CD4-positive, alpha-beta T cell treated with Interleukin-15 for 1 hour (primary cell): ENCODE data around the gene ARL16.
A peak's percentile ranks its signal among the peaks of the same experiment; 100 is the strongest.

Experiments used
- DNase-seq: peaks from one replicate; pipeline ENCODE4 v3.0.0-alpha.2; 2020

ARL16 gene

DNA sequence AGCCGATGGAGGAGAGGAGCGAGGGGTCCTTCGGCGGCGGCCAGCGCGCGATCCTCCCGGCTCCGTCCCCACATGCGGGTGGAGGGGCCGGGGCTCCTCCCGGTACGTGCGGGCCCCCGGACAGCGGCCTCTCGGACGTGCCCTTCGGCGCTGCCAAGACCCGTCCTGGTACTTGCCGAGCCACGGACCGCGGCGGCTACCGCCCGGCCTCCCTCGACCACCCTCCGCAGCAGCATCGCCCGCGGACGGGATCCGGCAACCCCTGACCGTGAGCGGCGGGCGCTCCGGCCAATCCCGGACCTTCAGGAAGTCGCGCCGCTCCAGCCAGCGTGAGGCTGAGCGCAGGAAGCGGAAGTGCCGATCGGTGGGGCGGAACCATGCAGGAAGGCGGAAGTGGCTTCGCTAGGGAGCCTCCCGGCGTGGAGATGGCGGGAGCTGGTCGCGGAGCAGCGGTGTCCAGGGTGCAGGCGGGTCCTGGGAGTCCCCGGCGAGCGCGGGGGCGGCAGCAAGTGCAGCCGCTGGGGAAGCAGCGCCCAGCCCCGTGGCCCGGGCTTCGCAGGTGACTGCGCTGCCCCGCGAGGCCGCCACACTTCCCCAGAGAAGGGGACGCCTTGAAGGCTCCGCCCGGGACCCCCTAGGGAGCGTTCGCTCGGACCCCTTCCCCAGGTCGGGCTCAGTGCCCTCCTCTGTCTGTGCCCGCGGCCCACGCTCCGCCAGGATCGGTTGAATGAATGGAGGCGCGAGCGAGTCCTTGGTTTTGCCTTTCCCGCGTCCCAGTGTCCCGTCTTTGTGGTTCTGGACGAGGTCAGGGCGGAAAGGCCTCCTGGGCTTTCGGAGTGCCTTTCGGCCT lies 17.0 kb downstream of the ARL16 start, which contains the start of the genes CCDC137 and OXLD1:
CCDC137 (plus strand) TSS at position 396 of the 850 bp plus-strand sequence; CDS start at position 426, 30 bp downstream.
OXLD1 (minus strand) TSS at position 264 of the 850 bp plus-strand sequence; CDS start at position 236, 28 bp downstream.
- DNase-seq, result peak; percentile 91

GRCh38 chr17:81666092-81666341 lies 17.6 kb downstream of the ARL16 start:
- no peak for DNase-seq

DNA sequence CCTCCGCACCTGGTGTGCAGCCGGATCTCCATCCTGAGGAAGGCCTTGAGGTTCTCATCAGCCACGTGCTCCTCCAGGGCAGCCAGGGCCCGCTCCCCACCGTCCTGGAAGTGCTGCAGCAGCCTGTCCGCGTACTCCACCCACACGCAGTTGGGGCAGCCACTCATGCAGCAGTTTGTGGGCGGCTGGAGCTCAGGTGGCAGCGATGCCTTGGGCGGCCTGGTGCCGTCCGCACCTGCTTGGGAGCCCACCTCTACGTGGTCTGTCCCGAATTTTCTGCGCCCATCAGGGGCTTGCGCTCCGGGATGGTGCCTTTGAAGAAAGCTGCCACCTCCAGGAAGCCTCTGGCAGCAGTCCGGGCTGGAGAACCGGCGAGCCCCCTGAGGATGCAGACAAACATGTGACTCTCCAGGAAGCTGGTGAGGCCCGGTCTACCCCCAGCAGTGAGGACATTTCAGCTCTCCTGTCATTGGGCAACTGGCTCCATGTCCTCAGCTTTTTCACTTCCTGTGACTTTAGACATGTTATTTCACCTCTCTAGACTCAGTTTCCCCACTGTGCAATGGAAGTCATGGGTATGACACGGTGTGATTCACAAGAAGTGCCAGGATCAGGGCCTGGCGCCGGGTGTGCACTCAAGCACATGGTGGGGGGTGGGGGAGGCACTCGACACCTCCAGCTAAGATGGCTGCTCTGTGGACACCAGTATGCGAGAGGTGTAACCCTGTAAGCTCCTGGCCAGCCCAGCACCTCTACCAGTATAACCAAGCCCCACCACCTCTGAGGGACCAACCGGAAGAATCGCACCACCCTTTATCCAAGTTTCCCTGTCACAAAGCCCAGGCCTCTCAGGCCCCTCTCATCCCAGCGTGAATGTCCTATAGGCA lies 18.1 kb downstream of the ARL16 start:
- no peak for DNase-seq

DNA sequence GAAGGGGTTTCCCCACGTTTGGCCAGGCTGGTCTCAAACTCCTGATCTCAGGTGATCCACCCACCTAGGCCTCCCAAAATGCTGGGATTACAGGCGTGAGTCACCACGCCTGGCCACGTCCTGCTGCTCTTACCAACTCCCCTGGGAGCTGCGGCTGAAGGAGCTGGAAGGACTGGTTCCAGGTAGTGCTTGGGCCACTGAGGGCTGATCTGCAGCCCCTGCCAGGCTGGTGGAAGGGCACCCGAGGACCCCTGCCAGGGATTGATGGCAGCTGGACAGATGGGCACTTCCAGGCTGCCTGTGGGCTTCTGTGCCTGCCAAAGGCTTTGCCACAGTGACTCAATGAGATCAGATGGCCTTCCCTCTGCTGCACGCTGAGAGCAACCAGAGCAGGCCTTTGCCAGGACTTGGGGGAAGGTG lies 19.5 kb downstream of the ARL16 start:
- no peak for DNase-seq

DNA sequence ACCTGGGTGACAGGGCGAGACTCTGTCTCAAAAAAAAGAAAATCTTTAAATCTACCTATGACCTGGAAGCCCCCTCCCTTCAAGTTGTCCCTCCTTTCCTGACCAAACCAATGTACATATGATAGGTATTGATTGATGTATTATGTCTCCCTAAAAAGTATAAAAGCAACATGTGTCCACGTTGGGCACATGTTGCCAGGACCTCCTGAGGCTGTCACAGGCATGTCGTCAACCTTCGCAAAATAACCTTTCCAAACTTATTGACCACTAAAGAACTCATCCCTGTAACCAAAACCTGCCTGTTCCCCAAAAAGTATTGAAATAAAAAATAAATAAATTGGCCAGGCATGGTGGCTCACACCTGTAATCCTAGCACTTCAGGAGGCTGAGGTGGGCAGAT lies 21.6 kb downstream of the ARL16 start:
- no peak for DNase-seq

DNA sequence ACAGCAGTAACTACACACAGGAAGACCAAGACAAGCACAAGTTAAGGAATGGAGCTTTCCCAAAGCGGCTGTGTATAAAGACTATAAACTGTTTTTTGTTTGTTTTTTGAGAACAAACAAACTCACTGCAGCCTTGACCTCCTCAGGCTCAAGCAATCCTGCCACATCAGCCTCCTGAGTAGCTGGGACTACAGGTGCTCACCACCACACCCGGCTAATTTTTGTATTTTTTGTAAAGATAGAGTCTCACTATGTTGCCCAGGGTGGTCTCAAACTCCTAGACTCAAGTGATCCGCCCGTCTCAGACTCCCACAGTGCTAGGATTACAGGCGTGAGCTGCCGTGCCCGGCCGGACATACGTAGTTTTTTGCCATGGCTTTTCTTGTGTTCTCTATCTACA lies 23.2 kb downstream of the ARL16 start:
- DNase-seq, result no peak

GRCh38 chr17:81659038-81659437 lies 24.6 kb downstream of the ARL16 start:
- no peak for DNase-seq

DNA sequence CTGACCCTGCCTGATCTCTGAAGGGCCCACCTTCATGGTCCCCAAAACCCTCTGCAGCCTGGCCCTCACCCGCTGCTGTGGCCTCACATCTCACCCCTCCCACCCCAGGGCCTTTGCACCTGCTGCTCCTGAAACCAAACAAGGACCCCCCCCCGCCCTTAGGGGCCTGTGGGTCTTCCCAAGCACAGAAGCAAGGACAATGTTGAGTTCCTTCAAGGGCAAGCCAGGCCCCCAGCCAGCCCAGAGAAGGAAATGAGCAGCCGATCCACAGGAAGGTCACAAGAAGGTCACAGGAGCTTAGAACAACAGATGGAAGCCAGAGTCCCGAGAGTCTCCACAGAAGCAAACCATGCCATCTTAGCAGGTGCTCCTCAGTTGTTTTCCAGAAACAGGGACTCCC lies 26.8 kb downstream of the ARL16 start:
- DNase-seq, result no peak

DNA sequence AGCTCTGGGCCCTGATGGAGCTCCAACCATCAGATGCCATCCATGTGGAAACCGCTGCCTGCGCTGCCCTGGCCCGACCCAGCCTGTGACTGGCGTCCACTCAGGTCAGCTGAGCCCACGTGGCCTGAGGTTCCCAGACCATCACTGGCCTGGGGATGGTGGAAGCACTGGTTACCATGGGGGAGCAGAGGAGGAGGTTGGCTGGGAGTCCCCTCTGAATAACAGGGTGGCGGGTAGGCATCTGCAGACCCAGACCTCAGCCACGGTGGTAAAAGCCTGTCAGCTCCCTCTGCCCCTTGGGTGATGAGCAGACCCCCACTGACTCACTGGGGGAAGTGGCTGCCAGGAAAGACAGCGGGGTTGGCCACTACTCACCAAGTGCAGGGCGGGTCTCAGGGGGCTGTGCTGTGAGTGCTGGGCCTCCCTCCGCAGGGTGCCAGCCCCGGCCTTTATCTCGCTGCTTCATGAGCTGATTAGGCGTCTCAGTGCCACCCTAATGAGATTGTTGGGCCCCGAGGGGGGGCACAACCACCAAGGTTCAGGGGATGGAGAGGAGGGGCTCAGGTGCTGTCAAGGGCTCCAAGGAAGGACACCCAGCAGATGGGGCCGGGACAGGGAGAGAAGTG lies 27.4 kb downstream of the ARL16 start, which contains the start of gene PDE6G:
PDE6G (minus strand) TSS at position 425 of the 626 bp plus-strand sequence. CDS start 3,237 bp downstream, outside the sequence.
- DNase-seq, result no peak

DNA sequence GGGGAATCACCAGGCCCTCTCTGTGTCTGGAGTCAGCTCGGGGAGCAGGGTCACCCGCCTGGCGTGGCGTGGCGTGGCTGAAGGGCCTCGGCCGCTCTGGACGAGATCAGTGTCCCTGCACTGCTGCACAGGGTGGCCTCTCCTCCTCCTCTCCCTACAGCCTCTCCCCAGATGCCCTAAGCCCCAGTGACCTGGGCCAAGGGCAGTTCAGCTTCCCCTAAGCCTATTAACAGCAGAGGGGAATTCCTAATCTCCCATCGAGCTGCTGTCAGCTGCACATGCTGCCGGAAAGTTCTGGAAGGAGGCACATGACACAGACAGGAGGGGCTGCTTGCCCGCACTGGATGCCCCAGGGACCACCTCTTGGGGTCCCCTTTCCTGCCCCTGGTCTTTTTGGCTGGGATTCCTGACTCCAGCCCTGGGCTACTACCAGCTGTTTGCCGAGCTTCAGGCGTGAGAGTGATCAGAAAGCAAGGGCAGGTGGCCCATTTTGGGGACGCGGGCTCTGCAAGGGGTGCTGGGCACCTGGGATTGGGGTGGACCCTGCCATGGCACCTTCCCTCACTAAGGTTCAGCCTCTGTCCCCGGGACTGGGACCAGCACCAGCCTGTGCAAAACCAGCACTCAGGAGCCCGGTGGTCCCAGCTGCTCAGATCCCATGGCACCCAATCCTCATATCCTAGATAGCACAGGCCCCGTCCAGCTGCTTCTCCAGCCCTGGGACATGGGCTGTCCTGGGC lies 28.0 kb downstream of the ARL16 start:
- no peak for DNase-seq

DNA sequence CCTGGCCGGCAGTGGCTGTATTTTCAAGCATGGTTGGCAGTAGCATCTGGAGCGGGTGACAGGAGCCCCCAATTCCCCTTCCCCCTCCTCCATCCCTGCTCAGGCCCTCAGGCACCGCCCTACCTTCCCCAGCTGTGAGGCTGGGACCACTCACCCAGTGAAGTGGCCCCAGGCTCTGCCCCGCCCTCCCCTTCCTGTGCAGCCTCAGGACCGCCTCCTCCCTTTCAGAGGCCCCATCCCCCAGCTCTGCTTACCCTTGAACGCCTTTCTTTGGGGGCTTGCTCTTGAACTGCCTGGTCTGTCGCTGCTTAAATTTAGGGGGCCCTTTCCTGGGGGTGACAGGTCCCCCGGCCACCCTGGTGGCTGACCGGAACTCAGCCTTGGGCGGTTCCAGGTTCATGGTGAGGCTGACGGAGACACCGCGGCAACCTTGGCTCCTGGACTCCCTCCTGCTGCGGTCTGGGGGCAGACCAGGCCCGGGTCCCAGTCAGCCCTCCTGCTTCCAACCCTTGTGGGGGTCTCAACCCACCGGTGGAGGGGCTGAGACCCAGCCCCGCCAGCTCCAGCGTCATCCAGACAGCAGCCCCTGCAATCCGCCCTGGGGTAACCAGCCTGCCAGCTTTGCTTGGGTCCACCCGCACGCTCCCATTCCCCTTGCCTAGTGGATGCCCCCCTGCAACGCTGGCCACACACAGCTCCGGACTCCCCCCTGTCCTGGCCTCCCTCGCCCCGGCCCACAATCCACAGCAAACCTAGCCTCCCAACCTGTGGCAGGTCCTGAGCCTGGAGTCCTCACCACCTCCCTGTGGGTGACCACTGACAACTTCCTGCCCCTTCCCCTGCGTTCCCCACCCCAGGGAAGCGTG lies 30.5 kb downstream of the ARL16 start:
- no peak for DNase-seq

DNA sequence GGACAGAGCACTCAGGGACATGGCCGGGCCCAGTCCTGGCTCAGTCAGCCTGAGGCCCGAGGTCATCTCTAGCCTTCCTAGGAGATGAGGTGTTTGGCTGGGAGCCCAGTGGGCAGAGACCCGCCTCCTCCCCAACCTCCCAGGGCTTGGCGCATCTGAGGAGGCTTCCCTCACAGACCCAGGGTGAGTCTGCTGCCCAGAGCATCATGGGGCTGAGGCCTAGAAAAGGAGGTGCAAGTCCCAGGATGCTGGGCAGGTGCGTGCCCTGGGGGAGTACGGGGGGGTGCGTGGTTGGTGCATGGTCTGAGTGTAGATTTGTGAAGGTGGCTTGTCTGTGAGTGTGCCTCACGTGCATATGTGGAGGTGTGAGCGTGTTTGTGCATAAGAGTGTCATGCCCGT lies 31.9 kb downstream of the ARL16 start:
- DNase-seq, result no peak

DNA sequence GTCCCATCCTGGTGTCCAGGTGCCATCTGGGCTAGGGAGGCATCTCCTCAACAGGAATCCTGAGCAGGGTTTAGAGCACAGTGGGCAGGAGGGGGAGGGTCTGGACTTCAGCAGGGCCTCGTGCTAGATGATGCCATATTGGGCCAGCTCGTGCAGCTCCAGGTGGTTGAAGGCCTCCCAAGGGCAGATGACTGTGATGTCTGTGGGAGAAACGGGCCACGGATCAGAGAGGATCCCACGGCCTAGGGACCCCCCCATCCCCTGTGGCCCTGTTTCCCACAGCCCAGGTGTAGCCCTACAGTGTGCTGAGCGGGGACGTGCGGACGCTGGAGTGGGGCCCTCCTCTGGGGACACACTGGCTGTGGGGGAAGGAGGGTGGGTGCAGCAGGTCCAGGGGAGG lies 32.6 kb downstream of the ARL16 start:
- DNase-seq, result no peak

- DNase-seq, result no peak
Observed at GRCh38 chr17:81648707-81649085, 34.9 kb downstream of the ARL16 start.

GRCh38 chr17:81648013-81648706 lies 35.4 kb downstream of the ARL16 start:
- DNase-seq, result no peak

DNA sequence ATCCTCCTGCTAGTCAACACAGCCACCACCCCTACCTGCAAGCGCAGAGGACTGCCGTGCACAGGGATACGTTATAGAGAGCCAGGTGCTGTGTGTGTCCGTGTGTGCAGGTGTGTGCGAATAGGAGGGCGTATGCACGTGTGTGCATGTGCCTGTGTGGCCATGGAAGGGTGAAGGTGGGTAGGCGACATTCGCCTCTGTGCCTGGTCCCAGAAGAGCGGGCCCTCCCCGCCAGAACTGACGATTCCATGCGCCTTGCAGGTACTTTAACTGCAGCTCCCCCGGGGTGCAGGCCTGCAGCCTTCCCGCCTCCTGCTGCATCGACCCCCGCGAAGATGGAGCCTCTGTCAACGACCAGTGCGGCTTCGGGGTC lies 36.0 kb downstream of the ARL16 start:
- no peak for DNase-seq

DNA sequence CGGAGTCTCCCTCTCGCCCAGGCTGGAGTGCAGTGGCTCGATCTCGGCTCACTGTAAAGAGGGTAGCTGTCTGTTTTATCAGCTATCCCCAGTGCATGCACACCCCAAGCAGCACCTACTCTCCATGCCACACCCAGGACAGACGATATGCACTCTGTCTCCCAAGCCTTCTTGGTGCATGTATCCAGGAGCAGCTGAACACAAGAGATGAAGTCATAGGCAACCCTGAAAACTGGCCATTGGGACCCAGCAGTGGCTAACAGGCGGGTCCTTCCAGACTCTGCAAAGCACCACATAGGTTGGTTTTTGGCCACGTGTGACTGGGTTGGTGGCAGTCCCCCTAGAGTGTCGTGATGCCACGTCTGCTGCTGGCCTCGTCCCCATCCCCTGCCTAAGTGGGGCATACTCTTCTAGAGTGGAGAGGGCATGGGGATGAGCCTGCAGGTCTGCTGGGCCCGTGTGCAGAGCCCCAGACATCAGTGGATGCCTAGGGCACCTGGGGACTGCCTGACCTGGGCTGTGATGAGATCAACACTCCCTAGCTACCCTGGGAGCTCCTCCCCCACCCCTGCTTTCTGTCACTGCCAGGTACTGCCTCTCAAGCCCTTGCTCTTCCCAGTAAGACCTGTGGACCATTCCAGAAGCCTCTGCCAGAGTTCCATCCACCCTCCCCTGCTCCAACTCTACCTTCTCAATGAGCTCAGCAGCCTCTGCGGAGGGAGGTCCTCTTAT lies 36.6 kb downstream of the ARL16 start:
- no peak for DNase-seq

- no peak for DNase-seq
Observed at GRCh38 chr17:81644976-81645952, 38.3 kb downstream of the ARL16 start.

- no peak for DNase-seq
Observed at GRCh38 chr17:81644496-81644895, 39.1 kb downstream of the ARL16 start.
